NCI-H526 (cell line): ENCODE results near the gene FLII.

Experiments used
- DNase-seq, 2 experiments: peaks; one replicate each; lab custom pipeline; 2025; lab: John Stamatoyannopoulos, UW

The FLII gene

DNA sequence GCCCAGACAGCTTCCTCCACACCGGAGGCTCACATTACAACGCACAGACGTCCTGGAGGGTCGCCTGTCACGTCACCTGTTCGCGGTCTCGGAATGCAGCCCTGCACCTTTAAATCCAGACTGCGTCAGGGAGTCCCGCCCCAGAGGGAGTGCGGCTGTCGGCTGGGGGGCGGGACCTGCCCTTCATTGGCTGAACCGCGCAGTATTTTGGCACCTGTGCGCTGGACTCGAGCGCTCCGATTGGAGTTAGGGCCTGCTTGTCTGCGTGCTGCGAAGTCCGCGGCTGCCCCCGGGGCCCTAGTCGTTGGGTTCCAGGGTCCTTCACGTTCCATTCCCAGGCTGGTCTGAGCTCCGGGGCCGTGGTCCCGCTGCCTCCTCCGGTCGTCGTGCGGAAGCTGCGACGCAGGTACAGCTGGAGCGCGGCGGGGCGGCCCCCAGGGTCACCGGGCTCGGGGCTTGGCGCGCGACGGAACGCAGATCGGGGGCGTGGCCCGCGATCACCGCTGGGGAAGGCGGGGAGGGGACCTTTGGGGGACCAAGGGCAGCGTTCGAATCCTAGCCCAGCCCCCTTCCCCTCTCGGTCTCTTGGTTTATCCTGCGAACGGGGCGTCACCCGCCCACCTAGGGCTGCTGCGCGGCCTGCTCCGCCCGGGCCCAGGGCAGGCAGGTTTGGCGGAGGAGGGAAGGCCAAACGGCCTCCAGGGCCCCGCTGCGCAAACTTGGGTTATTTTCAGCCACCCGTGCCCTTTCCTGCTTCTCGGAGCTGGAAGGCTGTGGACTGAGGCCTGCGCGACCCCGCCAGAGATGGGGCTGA is 2.0 kb upstream of the FLII start, which contains the start of gene MIEF2:
Gene MIEF2 (plus strand): TSS at position 331 of the 814 bp plus-strand sequence. CDS start 2,059 bp downstream, outside the sequence.
- peak; percentile 80 to 95 for DNase-seq

DNA sequence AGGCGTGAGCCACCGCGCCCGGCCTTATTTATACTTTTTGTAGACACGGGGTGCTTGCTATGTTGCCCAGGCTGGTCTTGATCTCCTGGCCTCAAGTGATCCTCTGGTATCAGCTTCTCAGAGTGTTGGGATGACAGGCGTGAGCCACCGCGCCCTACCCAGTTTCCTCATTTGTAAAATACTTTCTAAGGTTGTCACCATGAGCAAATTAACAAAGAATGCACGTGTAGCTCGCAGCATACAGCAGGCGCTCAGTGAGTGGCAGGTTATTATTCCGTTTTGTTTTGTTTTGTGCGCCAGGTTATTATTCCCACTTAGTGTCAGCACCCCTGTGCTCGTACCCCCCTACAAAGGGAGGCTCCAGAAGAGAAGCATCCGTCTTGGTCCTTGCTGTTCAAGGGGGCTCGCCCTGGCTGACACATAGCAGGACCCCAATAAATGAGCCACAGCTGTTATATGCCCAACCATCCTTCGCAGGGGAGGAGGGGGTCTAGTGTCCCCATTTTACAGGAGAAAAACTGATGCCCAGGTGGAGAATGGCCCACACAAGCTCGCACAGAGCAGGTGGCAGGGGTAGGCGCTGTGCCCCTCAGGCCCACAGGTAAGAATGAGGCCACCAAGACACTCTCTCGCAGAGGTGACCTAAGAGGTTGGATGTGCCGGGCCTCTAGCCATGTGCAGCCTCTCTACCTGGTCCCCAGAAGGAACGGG is 1.2 kb upstream of the FLII start:
- DNase-seq: no peak

DNA sequence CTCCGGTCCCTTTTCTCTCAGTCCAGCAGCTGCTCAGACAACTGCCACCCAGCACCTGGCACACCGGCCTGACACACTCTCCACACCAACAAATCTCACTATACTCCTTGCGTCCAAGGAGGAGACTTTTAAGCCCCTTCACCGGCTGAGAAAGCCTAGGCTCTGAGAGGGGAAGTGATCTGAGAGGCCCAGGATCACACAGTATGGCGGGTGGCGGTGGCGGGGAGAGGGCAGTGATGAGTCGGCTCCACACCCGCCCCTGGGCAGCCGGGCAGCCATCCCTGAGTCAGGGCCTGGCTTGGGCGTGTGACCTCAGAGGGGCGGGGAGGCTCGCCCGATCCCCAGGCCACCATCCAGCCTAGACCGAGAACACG is 569 bp downstream of the FLII start:
- DNase-seq: peak in 1 of 2 experiments; percentile 59

DNA sequence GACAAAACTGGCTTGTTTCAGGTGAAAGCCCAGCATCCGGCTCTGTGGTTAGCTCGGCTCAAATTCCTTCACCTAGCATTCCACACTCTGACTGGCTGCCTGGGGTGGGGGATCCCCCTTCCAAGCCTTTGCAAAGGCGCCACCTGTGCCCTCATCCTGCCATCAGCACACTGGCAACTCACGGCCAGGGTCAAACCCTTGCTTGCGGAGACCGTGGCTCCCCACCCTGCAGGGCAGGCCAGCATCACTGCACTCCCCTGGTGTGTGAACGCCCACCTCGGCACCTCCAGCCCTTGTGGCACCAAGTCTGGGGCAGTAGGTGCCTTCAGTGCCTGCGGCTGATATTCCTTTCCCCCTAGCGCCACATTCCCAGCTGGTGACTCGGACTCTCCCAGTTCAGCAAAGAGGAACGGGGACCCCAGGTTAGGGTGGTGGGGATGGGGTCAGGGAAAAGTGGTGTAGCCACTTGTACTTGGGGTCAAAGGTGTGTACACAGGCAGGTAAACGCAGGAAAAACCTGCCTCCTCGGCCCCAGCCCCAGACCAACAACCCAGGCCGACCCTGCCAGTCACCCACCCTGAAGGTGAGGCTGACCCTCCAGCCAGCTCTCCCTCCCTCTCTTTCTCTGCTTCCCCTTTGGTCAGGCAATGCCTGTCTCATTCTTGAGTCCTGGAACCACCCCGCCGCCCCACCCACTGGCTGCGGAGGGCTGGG is 1.1 kb downstream of the FLII start:
- DNase-seq: no peak

DNA sequence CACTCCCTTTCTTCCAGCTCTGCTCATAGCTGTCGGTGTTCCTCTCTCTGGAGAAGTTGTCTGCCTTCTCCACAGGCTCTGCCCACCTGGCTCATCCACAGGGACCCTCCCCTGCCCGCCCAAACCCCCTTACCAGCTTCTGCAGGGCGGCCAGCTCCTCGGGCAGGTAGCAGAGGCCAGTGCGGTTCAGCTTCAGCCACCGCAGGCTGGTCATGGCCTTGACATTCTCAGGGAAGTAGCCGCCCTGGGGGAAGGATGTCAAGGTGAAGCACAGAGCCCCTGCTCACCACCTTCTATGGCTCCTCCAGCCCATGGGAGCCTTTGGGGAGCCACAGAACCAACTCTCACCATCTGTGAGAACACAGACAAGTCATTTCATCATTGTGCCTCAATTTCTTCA is 1.8 kb downstream of the FLII start:
- no peak for DNase-seq

DNA sequence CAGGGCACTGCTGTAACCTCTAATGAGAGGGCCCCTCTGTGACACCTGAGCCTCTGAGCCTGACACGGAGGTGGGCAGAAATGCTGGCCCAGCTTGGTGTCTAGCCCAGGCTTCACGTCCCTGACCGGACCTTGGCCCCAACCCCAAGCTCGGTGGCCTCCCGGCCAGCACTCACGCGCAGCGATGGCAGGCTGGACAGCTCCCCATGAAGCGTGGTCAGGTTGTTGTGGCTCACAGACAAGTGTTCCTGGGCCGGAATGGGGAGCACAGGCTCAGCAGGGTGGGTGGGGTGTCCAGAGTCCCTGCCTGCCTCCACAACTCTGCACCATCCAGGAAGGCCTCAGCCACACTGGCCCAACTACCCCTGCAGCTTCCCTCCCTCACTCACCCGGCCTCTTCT is 2.2 kb downstream of the FLII start:
- no peak for DNase-seq

DNA sequence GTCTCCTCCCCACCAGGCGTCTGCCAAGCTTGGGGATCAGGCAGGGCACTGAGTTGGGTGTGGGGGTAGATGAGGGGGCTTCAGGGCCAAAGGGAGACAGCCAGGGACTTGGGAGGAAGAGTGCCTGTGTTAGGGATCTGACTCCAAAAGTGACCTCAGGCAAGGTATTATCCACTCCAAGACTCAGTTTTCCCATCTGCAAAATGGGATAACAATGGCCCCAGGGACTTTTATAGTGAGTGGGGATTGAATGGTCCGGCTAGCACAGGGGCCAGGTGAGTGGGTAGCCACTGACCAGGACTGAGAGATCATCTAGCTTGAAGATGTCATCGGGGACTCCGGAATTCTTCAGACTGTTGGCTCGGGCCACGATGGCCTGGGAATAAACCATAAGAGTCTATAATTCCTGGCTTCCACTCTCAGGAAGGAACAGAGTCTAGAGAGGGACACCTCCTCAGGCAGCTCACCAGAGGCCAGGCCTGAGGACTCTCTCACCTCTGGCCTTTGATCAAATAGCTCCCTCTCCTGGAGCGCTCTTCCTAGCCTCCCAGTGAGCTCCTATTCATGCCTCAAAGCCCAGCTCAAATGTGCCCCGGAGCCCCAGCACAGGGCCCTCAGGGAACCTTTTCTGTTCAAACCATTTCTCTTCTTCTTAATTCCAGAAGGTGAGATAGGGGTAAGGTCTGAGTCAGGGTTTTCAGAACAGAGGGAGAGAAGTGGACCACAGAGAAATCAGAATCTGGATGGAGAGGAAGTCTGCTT is 3.5 kb downstream of the FLII start:
- no peak for DNase-seq

DNA sequence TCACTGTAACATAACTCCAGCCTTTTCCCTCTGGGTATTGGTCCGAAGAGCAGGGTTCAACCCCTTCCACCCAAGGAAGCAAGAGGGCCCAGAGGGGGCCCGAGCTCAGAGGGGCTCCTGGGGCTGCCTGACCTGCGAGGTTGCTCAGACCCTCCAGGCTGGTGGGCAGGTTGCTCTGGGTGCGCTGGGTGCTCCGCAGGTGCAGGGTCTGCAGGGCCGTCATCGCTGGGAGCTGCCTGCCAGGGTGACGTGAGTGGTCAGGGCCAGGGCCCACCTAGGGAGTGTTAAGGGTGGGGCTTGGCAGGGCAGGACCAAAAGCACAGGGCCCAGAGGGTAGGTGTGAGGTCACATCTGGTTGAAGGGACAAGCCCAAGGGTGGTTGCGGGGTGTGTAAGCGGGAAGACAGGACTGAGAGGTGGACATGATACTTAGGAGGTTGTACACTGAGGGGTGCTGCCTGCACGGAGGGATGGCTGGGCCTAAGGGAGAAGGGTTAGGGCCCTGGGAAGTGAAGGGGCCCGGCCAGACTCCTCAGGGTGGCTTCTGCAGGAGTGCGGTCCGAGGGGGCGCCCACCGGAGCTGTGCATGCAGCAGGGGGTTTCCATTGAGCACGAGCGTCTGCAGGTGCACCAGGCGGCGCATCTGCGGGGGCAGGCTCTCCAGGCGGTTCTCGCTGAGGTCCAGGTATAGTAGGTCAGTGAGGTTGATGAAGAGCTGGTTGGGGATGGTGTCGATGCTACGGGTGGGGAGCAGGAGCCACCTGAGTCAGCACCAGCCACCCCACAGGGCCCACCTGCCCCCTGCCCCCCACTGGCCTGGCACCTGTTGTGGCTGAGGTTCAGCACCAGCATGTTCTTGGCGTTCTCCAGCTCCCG is 4.4 kb downstream of the FLII start:
- DNase-seq: no peak

DNA sequence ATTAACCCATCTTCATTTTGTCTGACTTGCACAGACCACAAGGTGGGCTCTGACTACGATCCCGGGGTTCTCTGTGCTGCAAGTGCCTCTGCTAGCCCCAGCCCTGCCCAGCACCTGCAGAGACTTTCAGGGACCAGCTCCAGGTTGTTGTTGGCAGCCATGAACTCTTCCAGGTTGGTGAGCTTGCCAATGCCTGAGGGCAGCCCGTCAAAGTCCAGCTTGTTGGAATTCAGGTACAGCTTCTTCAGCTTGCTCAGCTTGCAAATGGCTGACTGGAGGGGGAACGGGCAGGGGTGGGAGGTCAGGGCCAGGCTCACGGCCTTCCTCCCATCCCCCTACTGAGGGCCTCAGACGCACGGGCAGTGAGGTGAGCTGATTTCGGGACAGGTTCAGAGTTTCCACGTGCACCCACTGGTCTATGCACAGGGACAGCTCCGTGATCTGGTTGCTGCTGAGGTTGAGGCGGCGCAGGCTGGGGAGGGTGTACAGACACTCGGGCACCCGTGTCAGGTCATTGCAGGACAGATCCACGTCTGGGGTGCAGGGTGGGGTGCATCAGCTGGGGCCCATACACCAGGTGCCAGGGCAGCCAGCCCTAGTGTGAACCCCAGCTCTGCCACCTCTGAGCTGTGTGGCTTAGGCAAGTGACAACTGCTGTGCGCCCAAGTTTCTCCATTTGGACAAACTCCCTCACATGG is 5.2 kb downstream of the FLII start:
- no peak for DNase-seq

DNA sequence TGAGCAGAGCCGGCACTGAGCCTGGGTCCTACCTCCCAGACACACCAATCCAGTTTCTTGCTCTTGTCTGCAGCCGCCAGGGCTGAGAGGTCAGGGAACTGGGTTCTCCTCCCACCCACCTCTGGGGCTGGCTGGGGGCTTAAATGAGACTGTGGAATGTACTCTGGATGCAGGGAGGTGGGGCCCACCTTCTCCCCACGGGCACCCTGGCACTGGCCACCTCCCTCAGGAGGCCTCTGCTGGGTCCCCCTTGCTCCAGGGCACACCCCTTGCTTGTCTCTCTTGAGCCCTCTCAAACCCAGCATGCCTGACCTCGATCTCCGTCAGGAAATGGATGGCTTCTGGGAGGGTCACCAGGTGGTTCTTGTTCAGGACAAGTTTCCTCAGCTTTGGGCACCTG is 6.4 kb downstream of the FLII start:
- no peak for DNase-seq

DNA sequence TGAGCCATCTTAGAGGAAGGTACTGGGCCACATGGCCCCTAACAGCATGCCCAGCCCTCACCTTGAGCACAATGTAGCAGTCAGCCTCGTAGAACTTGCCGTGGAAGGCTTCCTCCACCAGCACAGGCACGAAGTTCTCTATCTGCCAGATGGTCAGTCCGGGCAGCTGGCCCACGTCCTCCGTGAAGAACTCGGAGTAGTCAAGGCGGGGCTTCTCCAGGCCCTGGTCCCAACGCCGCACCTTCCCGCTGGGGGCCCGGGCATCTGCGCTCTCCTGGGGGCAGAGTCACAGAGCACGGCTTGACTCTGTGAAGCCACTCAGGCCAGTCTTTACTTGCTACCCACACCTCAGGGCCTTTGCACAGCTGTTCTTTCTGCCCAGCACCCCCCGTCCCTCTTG is 7.3 kb downstream of the FLII start:
- DNase-seq: no peak

DNA sequence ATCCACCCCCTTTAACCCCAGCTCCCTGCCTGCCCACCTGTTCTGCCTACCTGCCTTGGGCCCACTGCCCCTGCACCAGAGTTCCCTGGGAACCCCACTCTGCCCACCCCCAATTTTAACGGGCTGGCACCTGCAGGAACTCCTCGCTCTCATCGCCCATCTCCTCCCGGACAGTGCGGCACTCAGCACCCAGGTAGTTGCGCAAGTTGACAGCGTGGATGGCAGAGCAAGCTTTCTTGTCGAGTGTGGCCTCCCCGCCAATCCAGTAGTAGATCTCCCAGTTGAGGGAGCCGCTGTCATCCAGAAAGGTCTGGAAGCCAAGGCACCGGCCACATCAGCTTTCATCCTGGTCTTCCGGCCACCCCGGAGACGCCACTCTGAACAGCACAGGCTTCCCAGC is 7.8 kb downstream of the FLII start:
- DNase-seq: no peak

DNA sequence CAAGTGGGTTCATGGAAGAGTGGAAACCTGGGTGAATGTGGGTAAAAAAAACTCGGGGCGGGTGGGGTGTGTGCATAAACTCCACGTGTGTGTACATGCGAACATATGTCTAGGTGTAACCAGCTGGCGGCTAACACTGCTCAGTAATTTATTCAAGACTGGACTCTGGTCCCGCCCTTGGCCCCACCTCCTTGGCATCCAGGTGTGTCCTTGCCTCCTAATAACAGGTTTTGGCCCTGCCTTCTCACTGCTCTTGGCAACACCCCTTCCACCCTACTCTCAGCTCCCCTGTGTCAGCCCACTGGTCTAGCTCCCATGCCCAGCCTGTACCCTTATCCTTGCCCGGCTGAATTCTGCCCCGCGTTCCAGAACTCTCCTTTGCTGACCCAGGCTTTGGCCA is 8.3 kb downstream of the FLII start:
- peak; percentile 16 to 61 for DNase-seq

DNA sequence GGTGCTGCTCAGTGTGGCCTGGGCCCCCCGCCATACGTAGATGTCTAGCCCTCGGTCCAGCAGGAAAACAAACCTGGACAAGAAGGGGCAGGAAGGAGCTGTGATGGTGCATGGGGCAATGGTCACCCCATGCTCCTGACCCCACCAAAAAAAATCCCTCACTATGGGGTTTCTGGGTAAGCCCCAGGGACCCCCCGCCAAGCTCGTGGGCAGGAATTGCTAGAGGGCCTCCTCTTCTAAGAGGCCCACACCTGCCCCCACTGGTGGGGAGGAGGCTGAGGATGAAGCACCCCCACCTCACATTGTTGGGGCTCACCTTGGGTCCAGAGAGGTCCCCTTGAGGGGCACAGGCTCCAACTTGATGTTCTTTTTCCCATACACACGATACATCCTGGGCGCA is 9.7 kb downstream of the FLII start:
- no peak for DNase-seq

DNA sequence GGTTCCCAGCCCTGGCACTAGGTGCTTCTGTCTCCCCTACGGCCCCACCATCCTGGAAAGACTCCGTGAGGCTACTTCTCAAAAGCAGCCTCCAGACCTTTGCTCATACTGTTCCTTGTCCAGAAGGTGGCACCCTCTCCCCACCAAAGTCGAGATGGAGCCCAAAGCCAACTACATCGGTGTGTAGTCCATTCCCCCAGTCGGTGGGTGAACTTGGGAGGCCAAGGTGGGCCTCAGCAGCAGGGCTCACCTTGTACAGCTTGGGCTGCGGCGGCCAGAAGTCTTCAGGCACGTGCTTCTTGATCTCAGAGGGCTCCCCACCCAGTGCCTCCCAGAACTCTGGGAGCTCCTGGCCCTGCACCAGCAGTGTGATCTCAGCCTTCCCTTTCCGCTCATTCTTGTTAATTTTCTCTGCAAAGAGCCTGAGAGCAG is 10.2 kb downstream of the FLII start:
- peak; percentile 41 to 78 for DNase-seq

DNA sequence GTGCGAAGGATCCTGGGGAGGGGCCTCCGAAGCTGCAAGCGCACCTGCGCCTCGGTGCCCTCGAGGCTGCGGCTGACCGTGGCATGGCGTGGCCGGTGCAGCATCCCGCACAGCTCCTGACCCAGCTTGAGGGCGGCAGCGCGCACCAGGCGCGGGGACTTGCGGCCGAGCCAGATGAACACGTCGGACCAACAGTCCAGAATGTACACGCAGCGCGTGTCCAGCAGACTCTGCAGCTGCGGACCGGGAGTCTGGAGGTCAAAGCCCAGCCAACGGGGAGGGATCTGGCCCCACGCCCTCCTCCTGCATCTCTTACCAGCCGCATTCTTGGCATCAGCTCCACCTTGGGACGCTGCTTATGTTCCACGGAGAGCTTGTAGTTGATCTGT is 10.9 kb downstream of the FLII start:
- no peak for DNase-seq

DNA sequence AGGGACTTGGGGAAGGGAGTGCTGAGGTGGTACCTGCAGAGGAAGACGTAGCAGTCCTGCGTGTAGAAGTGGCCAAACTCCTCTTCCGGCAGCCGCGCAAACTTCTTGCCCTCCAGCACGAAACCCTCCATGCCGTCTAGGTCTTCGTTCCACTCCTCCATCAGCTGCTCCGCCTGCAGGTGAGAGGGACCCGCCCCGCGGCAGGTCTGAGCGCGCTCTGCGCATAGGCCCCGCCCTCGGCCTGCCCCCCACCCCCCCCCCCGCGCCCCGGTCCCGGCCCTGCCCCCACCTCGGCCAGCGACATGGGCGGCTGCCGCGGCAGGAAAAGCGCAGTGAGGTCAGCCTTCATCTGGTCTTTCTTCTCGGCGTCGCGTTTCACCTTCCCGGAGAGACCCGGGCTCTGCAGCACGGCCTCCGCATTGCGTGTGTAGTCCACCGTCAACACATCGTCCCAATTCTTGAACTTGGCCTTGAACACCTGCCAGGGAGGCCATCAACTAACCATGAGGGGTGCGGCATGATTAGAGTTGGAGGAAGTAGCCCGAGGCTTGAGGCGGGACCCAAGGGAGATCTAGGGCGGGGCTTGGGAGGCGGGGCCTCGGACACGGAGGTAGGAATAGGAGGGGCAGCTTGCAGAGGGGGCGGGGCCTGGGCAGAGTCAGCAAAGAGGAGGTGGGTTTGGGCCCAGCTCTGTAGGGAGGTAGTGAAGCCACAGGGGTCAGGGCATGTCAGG is 11.5 kb downstream of the FLII start:
- DNase-seq: peak; percentile 77 to 92

DNA sequence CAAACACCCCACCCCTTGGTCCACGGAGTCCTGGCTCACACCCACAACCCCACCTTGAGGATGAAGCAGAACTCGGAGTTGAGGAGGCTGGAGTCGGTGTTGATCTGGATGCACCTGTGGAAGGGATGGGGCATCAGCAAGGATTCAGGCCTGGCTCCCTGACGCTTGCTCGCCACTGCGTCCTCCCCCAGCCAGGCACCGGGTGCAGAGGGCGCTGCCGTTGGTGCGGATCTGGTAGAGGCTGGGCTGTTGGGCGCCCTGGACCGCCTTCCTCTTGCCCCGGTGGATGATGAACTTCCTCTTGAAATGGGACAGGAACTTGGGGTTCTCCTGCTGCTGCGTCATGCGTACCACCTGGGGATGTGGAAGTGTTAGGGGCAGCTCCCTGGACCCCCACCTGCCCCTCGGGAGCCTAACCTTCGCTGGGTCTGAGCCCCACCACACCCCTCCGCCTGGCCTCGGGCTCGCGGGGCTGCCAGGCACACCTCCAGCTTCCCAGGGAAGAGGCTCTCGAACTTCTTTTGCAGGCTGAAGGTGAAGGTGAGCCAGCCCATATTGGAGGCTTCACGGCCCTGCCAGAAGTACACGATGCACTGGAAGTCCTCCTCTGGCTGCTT is 12.3 kb downstream of the FLII start:
- DNase-seq: no peak

DNA sequence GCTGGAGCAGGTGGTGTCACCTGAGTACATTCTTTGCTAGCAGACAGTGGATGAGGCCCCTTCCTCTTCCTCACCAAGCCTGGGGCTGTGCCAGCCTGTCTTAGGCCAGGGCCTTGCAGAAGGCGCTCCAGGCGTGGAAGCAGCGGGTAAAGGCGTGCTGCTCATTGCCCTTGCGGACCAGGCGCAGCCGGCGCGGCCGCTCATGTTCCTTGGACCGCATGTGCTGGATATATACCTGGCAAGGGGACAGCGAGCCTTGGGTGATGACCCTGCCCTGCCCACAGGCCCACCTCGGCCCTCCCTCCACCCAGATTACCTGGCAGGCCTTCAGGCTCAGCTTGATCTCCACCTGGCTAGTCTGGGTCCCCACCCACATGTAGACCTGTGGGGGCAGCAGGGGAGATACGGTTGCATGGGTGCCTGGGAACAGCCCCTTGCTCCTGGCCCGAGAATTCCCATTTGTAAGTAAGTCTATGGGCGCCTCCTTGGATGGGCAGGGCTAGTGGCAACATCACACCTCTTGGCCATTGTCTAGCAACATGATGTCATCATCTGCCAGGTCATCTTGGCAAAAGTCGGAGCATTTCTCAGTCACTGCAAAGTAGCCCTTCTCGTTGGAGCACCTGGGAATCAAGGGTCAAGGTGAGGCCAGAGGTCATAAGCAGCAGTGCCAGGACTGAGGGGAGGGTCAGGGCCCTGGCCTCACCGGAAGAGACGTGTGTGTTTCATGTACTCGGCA is 13.3 kb downstream of the FLII start:
- DNase-seq: no peak
